ENCODE data around the gene TMEM40. TPM values are rescaled to one million over a fixed set of nuclear protein-coding genes. Genes with fewer than 3 reads are reported as not detected.

TMEM40 gene
- total RNA-seq, 1 donor from 2014 or later, result 2.4 TPM

GRCh38 chr3:12734960-12735359, 24.1 kb downstream of the TMEM40 start:
- Mint-ChIP-seq H3K27me3 (ENCODE audit: unreplicated experiment) (no peaks in the 10 kb centered on the region), H3K9me3 (ENCODE audit: unreplicated experiment) (no peaks in the 10 kb centered on the region), H3K36me3 (ENCODE audit: unreplicated experiment) (no peaks in the 10 kb centered on the region), H3K4me1 (ENCODE audit: unreplicated experiment) (peaks cover 11% of the 10 kb centered on the region), H3K4me3 (ENCODE audit: unreplicated experiment) (no peak overlapping the region), H3K27ac (ENCODE audit: unreplicated experiment) (no peak overlapping the region)
- TF ChIP-seq CTCF (IDR thresholded peaks at IDR 0.05), result no peak
- DNase-seq (ENCODE audit: extremely low spot score, unreplicated experiment), result no peak

GRCh38 chr3:12733566-12733965, 25.5 kb downstream of the TMEM40 start:
- Mint-ChIP-seq H3K4me1 (ENCODE audit: unreplicated experiment) (peaks cover 19% of the 10 kb centered on the region), H3K27ac (ENCODE audit: unreplicated experiment) (no peak overlapping the region), H3K27me3 (ENCODE audit: unreplicated experiment) (no peaks in the 10 kb centered on the region), H3K4me3 (ENCODE audit: unreplicated experiment) (no peak overlapping the region), H3K9me3 (ENCODE audit: unreplicated experiment) (no peaks in the 10 kb centered on the region), H3K36me3 (ENCODE audit: unreplicated experiment) (no peaks in the 10 kb centered on the region)
- no peak for DNase-seq (ENCODE audit: extremely low spot score, unreplicated experiment)
- TF ChIP-seq CTCF (IDR thresholded peaks at IDR 0.05), result no peak

GRCh38 chr3:12730506-12731242, 28.4 kb downstream of the TMEM40 start:
- TF ChIP-seq CTCF (IDR thresholded peaks at IDR 0.05), result no peak
- no peak overlapping the region for H3K4me3 Mint-ChIP-seq (ENCODE audit: unreplicated experiment)
- H3K27me3 Mint-ChIP-seq (ENCODE audit: unreplicated experiment), result no peaks in the 10 kb centered on the region
- no peaks in the 10 kb centered on the region for H3K36me3 Mint-ChIP-seq (ENCODE audit: unreplicated experiment)
- H3K4me1 Mint-ChIP-seq (ENCODE audit: unreplicated experiment), result peaks cover 14% of the 10 kb centered on the region
- H3K27ac Mint-ChIP-seq (ENCODE audit: unreplicated experiment), result no peak overlapping the region
- no peak for DNase-seq (ENCODE audit: extremely low spot score, unreplicated experiment)
- no peaks in the 10 kb centered on the region for H3K9me3 Mint-ChIP-seq (ENCODE audit: unreplicated experiment)

- no peak for DNase-seq (ENCODE audit: extremely low spot score, unreplicated experiment)
- H3K9me3 Mint-ChIP-seq (ENCODE audit: unreplicated experiment), result peaks cover 3% of the 10 kb centered on the region
Measured at GRCh38 chr3:12729051-12729651, 29.9 kb downstream of the TMEM40 start.

More at GRCh38 chr3:12729051-12729651, 29.9 kb downstream of the TMEM40 start:
- Mint-ChIP-seq H3K4me3 (ENCODE audit: unreplicated experiment) (no peak overlapping the region), H3K36me3 (ENCODE audit: unreplicated experiment) (no peaks in the 10 kb centered on the region), H3K4me1 (ENCODE audit: unreplicated experiment) (peaks cover 14% of the 10 kb centered on the region), H3K27me3 (ENCODE audit: unreplicated experiment) (no peaks in the 10 kb centered on the region), H3K27ac (ENCODE audit: unreplicated experiment) (peak overlapping the region; percentile 8)
- no peak for TF ChIP-seq CTCF (IDR thresholded peaks at IDR 0.05)

All from osteocyte (in vitro differentiated cells).